ENCODE data around the gene RFX7. TPM values are rescaled to one million over a fixed set of nuclear protein-coding genes. Genes with fewer than 3 reads are reported as not detected.

RFX7 gene
- total and polyA plus RNA-seq, 2 of the 4 experiments (the other 2 are of a cell fraction), result 4.1 to 10.6 TPM

GRCh38 chr15:56252386-56252785, 8.7 kb upstream of the RFX7 start:
- H4K20me1 ChIP-seq (ENCODE audit: insufficient read depth, low read length), result no peaks in the 10 kb centered on the region
- no peaks in the 10 kb centered on the region for H3K36me3 ChIP-seq (ENCODE audit: control insufficient read depth, insufficient read depth, low read length)
- no CpG with 5 or more reads among the region's 2 CpGs for WGBS, 2 experiments (ENCODE audit: extremely low coverage in 2 of 2, insufficient read length in 1 of 2)
- no peak overlapping the region for H2AFZ ChIP-seq (replicated peaks; ENCODE audit: low read length, poor library complexity)
- ChIA-PET POLR2A (ENCODE audit: unreplicated experiment) (interaction anchor here (0.6 kb wide), 1 partner anchor 16 kb away, joined by 7 read pairs; no protein-coding TSS in a partner anchor), CTCF (interaction anchor here (0.6 to 0.9 kb wide), 3 partner anchors 8 to 35 kb away, joined by 3 to 5 read pairs (median 3); no protein-coding TSS in a partner anchor)
- BruUV-seq (replicated peaks), result no TSS peak
- in situ Hi-C loops (cut with MboI; ENCODE audit: low sequenced_read_pairs) (no loop called here), intact Hi-C loops (cut with micrococcal nuclease) (no loop called here), dilution Hi-C loops (cut with HindIII; ENCODE audit: low sequenced_read_pairs, unreplicated experiment) (no loop called here)
- H3K4me3 ChIP-seq (ENCODE audit: insufficient read depth, low read depth, low read length), result no peak overlapping the region
- no peak overlapping the region for H3K9ac ChIP-seq (ENCODE audit: low read depth, low read length)
- no peak overlapping the region for H2BK15ac ChIP-seq (ENCODE audit: low read depth, low read length)
- TF ChIP-seq CTCF (conservative IDR thresholded peaks at IDR 0.05; ENCODE audit: low read depth, low read length), result no peak
- TF ChIP-seq CHD1 (IDR thresholded peaks at IDR 0.05; ENCODE audit: low read depth, low read length), result no peak
- TF ChIP-seq CEBPB (IDR thresholded peaks at IDR 0.05; ENCODE audit: low read depth, low read length), result no peak
- TF ChIP-seq ELK1 (IDR thresholded peaks at IDR 0.05; ENCODE audit: borderline replicate concordance, low read depth, low read length), result no peak
- no peak for TF ChIP-seq RAD21 (IDR thresholded peaks at IDR 0.05; ENCODE audit: low read length)
- TF ChIP-seq POLR2A (IDR thresholded peaks at IDR 0.05; ENCODE audit: low read depth, low read length), result no peak
- no peak for TF ChIP-seq BHLHE40 (IDR thresholded peaks at IDR 0.05; ENCODE audit: low read depth, low read length)
- TF ChIP-seq RCOR1 (IDR thresholded peaks at IDR 0.05; ENCODE audit: insufficient replicate concordance, low read length), result no peak
- no peak overlapping the region for H3K14ac ChIP-seq (replicated peaks; ENCODE audit: low read depth, low read length)
- H2BK20ac ChIP-seq (ENCODE audit: low read depth, low read length), result no peak overlapping the region
- no peak for ATAC-seq (ENCODE audit: low read depth)
- H3K27ac ChIP-seq (ENCODE audit: insufficient read depth, low read length), result no peak overlapping the region
- H4K8ac ChIP-seq (ENCODE audit: low read depth in 2 of 2, low read length in 2 of 2), result no peak overlapping the region
- no peaks in the 10 kb centered on the region for H3K9me1 ChIP-seq (ENCODE audit: insufficient read depth, low read length)
- no peak overlapping the region for H3K4ac ChIP-seq (ENCODE audit: low read depth, low read length)
- no peak overlapping the region for H3K23ac ChIP-seq (ENCODE audit: low read depth, low read length)
- no peak overlapping the region for H2BK5ac ChIP-seq (ENCODE audit: low read depth, low read length, poor library complexity, severe bottlenecking)
- no peak overlapping the region for H4K91ac ChIP-seq (ENCODE audit: insufficient read depth, low read depth, low read length)
- H2BK120ac ChIP-seq (ENCODE audit: low read depth, low read length), result no peak overlapping the region
- no peaks in the 10 kb centered on the region for H3K79me1 ChIP-seq (ENCODE audit: low read depth in 1 of 2, low read length in 2 of 2)
- no peak for DNase-seq
- H3K56ac ChIP-seq (ENCODE audit: extremely low read depth, insufficient read depth, low read length), result no peak overlapping the region
- H2AK5ac ChIP-seq (ENCODE audit: low read depth, low read length), result no peak overlapping the region
- H3K27me3 ChIP-seq (ENCODE audit: control insufficient read depth, insufficient read depth, low read length), result peaks cover 2% of the 10 kb centered on the region
- no peak overlapping the region for H3K18ac ChIP-seq (ENCODE audit: low read depth, low read length)
- no peak overlapping the region for H2AK9ac ChIP-seq (replicated peaks; ENCODE audit: low read depth, low read length, poor library complexity)
- no peak overlapping the region for H4K5ac ChIP-seq (ENCODE audit: low read depth, low read length)
- H3K4me2 ChIP-seq (ENCODE audit: low read depth, low read length), result no peak overlapping the region
- H3K4me1 ChIP-seq (ENCODE audit: control insufficient read depth, insufficient read depth, low read length), result no peaks in the 10 kb centered on the region
- no peaks in the 10 kb centered on the region for H3K9me3 ChIP-seq (ENCODE audit: control insufficient read depth, insufficient read depth, low read length)
